H54 (cell line): ENCODE results near the gene LIMS1.
"Not testable (repeated sequence)": the region's sequence is repeated elsewhere in the genome, so short reads cannot be mapped to it uniquely, and the experiment has no call there.

ENCODE experiments used
- DNase-seq: peaks from one replicate; pipeline ENCODE4 v3.0.0; 2011; ENCODE audit warnings: low spot score, mixed read lengths; ENCODE audit not compliant: insufficient read length
- FAIRE-seq: peaks from 3 replicates; lab custom pipeline; 2011; peaks lifted over from hg19 to GRCh38; lab: Jason Lieb, UNC
- POLR2A ChIP-seq: IDR thresholded peaks from 2 replicates; pipeline ENCODE4 v1.6.1; 2011; ENCODE audit warnings: low read depth, mild to moderate bottlenecking, low read length

Gene LIMS1

GRCh38 chr2:108654521-108655125 is 120.4 kb downstream of the LIMS1 start:
- not testable (repeated sequence) for FAIRE-seq, DNase-seq
- 0 out of 2 replicates have a peak, but pooled peaks have one; percentile 11 for TF ChIP-seq POLR2A

GRCh38 chr2:108655270-108655669 is 121.0 kb downstream of the LIMS1 start:
- DNase-seq, FAIRE-seq: not testable (repeated sequence)

GRCh38 chr2:108656282-108656681 is 122.0 kb downstream of the LIMS1 start:
- not testable (repeated sequence) for FAIRE-seq, DNase-seq

GRCh38 chr2:108657517-108657916 is 123.2 kb downstream of the LIMS1 start:
- not testable (repeated sequence) for FAIRE-seq, DNase-seq

GRCh38 chr2:108658553-108658952 is 124.3 kb downstream of the LIMS1 start:
- not testable (repeated sequence) for DNase-seq, FAIRE-seq

GRCh38 chr2:108661493-108661892 is 127.2 kb downstream of the LIMS1 start:
- not testable (repeated sequence) for DNase-seq, FAIRE-seq

- peak; percentile 88 for FAIRE-seq
- not testable (repeated sequence) for DNase-seq
Observed at GRCh38 chr2:108662207-108662612, 127.9 kb downstream of the LIMS1 start.

- DNase-seq, FAIRE-seq: not testable (repeated sequence)
Observed at GRCh38 chr2:108663346-108663745, 129.1 kb downstream of the LIMS1 start.

- not testable (repeated sequence) for DNase-seq, FAIRE-seq
Observed at GRCh38 chr2:108664089-108664488, 129.8 kb downstream of the LIMS1 start.

- DNase-seq, FAIRE-seq: not testable (repeated sequence)
Observed at GRCh38 chr2:108664979-108665378, 130.7 kb downstream of the LIMS1 start.

- FAIRE-seq, DNase-seq: not testable (repeated sequence)
Observed at GRCh38 chr2:108665975-108666374, 131.7 kb downstream of the LIMS1 start.

- FAIRE-seq: not testable (repeated sequence)
Observed at GRCh38 chr2:108667140-108667539, 132.9 kb downstream of the LIMS1 start.

GRCh38 chr2:108670282-108670681 is 136.0 kb downstream of the LIMS1 start:
- not testable (repeated sequence) for DNase-seq, FAIRE-seq

More at GRCh38 chr2:108667140-108667539, 132.9 kb downstream of the LIMS1 start:
- DNase-seq: not testable (repeated sequence)

- not testable (repeated sequence) for DNase-seq, FAIRE-seq
Observed at GRCh38 chr2:108672200-108672805, 138.0 kb downstream of the LIMS1 start.

- not testable (repeated sequence) for FAIRE-seq, DNase-seq
Observed at GRCh38 chr2:108676522-108676921, 142.3 kb downstream of the LIMS1 start.

- not testable (repeated sequence) for DNase-seq, FAIRE-seq
Observed at GRCh38 chr2:108677239-108677744, 143.0 kb downstream of the LIMS1 start.

- peak; percentile 74 for FAIRE-seq
- not testable (repeated sequence) for DNase-seq
Observed at GRCh38 chr2:108678198-108678651, 144.0 kb downstream of the LIMS1 start.

GRCh38 chr2:108680805-108681204 is 146.5 kb downstream of the LIMS1 start:
- DNase-seq, FAIRE-seq: not testable (repeated sequence)

- not testable (repeated sequence) for DNase-seq, FAIRE-seq
Observed at GRCh38 chr2:108688818-108689756, 154.8 kb downstream of the LIMS1 start.
